GM12874 (cell line): ENCODE data around the gene CORO2B.

Experiments used
- CTCF ChIP-seq: IDR thresholded peaks from 2 replicates; pipeline ENCODE4 v1.5.1; 2011; ENCODE audit warnings: low read depth, mild to moderate bottlenecking, control low read depth, low read length, moderate library complexity; ENCODE audit not compliant: insufficient read depth

Gene CORO2B

GRCh38 chr15:68609629-68610028 is 30.8 kb downstream of the CORO2B start:
- no peak for TF ChIP-seq CTCF

GRCh38 chr15:68610825-68611224 is 32.0 kb downstream of the CORO2B start:
- no peak for TF ChIP-seq CTCF

- TF ChIP-seq CTCF: no peak
Measured at GRCh38 chr15:68612503-68612902, 33.7 kb downstream of the CORO2B start.

- no peak for TF ChIP-seq CTCF
Measured at GRCh38 chr15:68612979-68613740, 34.4 kb downstream of the CORO2B start.

- TF ChIP-seq CTCF: no peak
Measured at GRCh38 chr15:68614286-68615035, 35.7 kb downstream of the CORO2B start.

- no peak for TF ChIP-seq CTCF
Measured at GRCh38 chr15:68615301-68615700, 36.5 kb downstream of the CORO2B start.

DNA sequence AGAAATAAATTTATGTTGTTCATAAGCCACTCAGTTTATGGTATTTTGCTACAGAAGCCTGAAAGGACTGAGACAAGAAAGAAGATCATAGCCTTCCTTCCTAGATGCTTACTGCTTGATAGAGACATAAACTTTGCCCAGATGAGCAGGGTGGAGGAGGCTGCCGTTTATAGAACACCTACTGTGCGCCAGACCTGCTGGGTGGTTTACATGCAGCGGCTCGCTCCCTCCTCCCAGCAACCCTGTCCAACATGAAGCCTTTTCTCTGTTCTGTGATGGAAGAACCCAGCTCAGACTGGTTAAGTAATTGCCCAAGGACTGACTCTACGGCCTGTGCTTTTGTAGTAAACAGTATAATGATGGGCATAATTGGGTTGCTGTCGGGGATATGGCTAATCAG is 37.0 kb downstream of the CORO2B start:
- TF ChIP-seq CTCF: no peak
